MV-4-11 (cell line): Measurements from ENCODE around the gene KMO.

Experiments
- DNase-seq: peaks from one replicate; lab custom pipeline; 2025; lab: John Stamatoyannopoulos, UW

Gene KMO

GRCh38 chr1:241532162-241532531 lies at the start of gene KMO:
KMO (plus strand) TSS chr1:241532378; CDS start chr1:241532445, 67 bp downstream.
- DNase-seq, result no peak

- DNase-seq, result no peak
These were observed 49.4 kb upstream of the KMO start for GRCh38 chr1:241482761-241483250.

- DNase-seq, result no peak
These were observed 47.0 kb upstream of the KMO start for GRCh38 chr1:241485145-241485544.

GRCh38 chr1:241485554-241485992 lies 46.6 kb upstream of the KMO start:
- DNase-seq, result no peak

- no peak for DNase-seq
These were observed 43.4 kb upstream of the KMO start for GRCh38 chr1:241488739-241489138.

GRCh38 chr1:241495741-241496140 lies 36.4 kb upstream of the KMO start:
- peak; percentile 11 for DNase-seq

GRCh38 chr1:241499910-241500309 lies 32.3 kb upstream of the KMO start:
- peak; percentile 6 for DNase-seq

- DNase-seq, result no peak
These were observed 28.7 kb upstream of the KMO start for GRCh38 chr1:241503444-241503843.

- DNase-seq, result peak; percentile 73
These were observed 24.9 kb upstream of the KMO start for GRCh38 chr1:241507189-241507863.

GRCh38 chr1:241513378-241513777 lies 18.8 kb upstream of the KMO start:
- no peak for DNase-seq

- DNase-seq, result no peak
These were observed 13.5 kb upstream of the KMO start for GRCh38 chr1:241518476-241519307.

GRCh38 chr1:241519308-241520079 lies 12.7 kb upstream of the KMO start, which contains the start of gene FH:
FH (minus strand) TSS chr1:241519755; CDS start chr1:241519722, 33 bp downstream.
- peak; percentile 98 for DNase-seq

GRCh38 chr1:241520080-241520465 lies 12.1 kb upstream of the KMO start:
- no peak for DNase-seq

- DNase-seq, result no peak
These were observed 10.5 kb upstream of the KMO start for GRCh38 chr1:241521718-241522117.

GRCh38 chr1:241525026-241525425 lies 7.2 kb upstream of the KMO start:
- DNase-seq, result no peak

GRCh38 chr1:241527146-241527545 lies 5.0 kb upstream of the KMO start:
- DNase-seq, result no peak

- peak; percentile 96 for DNase-seq
These were observed 700 bp upstream of the KMO start for GRCh38 chr1:241531195-241532161.

GRCh38 chr1:241532864-241533263 lies 686 bp downstream of the KMO start:
- DNase-seq, result no peak

GRCh38 chr1:241533326-241534115 lies 1.3 kb downstream of the KMO start:
- peak; percentile 29 for DNase-seq

GRCh38 chr1:241536304-241536703 lies 4.1 kb downstream of the KMO start:
- DNase-seq, result no peak
